HepG2 (cell line): Measurements from ENCODE around the gene EHD1. TPM values are rescaled to one million over a fixed set of nuclear protein-coding genes. Genes with fewer than 3 reads are reported as not detected.
A peak's percentile ranks its signal among the peaks of the same experiment; 100 is the strongest.

Source experiments
- AGO2 ChIP-seq: fragments of 200-400 bp; formaldehyde crosslinking; optimal IDR thresholded peaks from 2 replicates; pipeline ENCODE3; 2017; ENCODE audit warnings: mild to moderate bottlenecking, low read depth, low read length, moderate library complexity
- GATAD2A ChIP-seq: IDR thresholded peaks from 2 replicates; pipeline ENCODE4 v1.6.1; 2016
- IRF2 ChIP-seq: IDR thresholded peaks from 2 replicates; pipeline ENCODE4 v1.6.1; 2018; ENCODE audit warnings: missing genetic modification reagents, missing compliant biosample characterization
- MLX ChIP-seq: IDR thresholded peaks from 2 replicates; pipeline ENCODE4 v1.6.1; 2016
- NR2C2 ChIP-seq: sonication (generic); formaldehyde crosslinking; IDR thresholded peaks from 2 replicates; pipeline ENCODE4 v1.4.0; 2020; ENCODE audit warnings: missing genetic modification reagents, mild to moderate bottlenecking, moderate library complexity, borderline replicate concordance
- NR2F6 ChIP-seq, 2 experiments: IDR thresholded peaks; 2 replicates each; pipeline ENCODE4 v1.6.1; 2016; ENCODE audit warnings: antibody characterized with exemption in 1 of 2, mild to moderate bottlenecking in 1 of 2
- POGZ ChIP-seq: sonication (generic); formaldehyde crosslinking; IDR thresholded peaks from 2 replicates; pipeline ENCODE4 v1.4.0; 2020; ENCODE audit warnings: mild to moderate bottlenecking, missing genetic modification reagents
- PRDM10 ChIP-seq: sonication (generic); formaldehyde crosslinking; IDR thresholded peaks from 2 replicates; pipeline ENCODE4 v1.4.0; 2020; ENCODE audit warnings: low read depth, missing genetic modification reagents
- RBM39 ChIP-seq: fragments of 200-400 bp; formaldehyde crosslinking; IDR thresholded peaks from one replicate; pipeline ENCODE4 v1.6.1; 2018; ENCODE audit warnings: antibody characterized with exemption, mild to moderate bottlenecking, low read depth, low read length; ENCODE audit not compliant: poor library complexity, severe bottlenecking
- RXRA ChIP-seq: sonication (generic); formaldehyde crosslinking; IDR thresholded peaks from 2 replicates; pipeline ENCODE4 v1.5.1; 2020; ENCODE audit warnings: missing genetic modification reagents
- SMC3 ChIP-seq: IDR thresholded peaks from 2 replicates; pipeline ENCODE4 v1.6.1; 2011; ENCODE audit warnings: low read length, improper control_type of control experiment
- TARDBP ChIP-seq: sonication (generic); formaldehyde crosslinking; IDR thresholded peaks from 2 replicates; pipeline ENCODE4 v1.8.0; 2022; ENCODE audit warnings: mild to moderate bottlenecking, missing genetic modification reagents
- TOPORS ChIP-seq: sonication (generic); formaldehyde crosslinking; IDR thresholded peaks from 2 replicates; pipeline ENCODE4 v1.8.0; 2023; ENCODE audit warnings: mild to moderate bottlenecking, missing genetic modification reagents
- UBTF ChIP-seq: sonication (generic); formaldehyde crosslinking; IDR thresholded peaks from 2 replicates; pipeline ENCODE4 v1.4.0; 2020; ENCODE audit warnings: mild to moderate bottlenecking, missing genetic modification reagents
- ZNF20 ChIP-seq: sonication (generic); formaldehyde crosslinking; IDR thresholded peaks from 2 replicates; pipeline ENCODE4 v1.4.0; 2020; ENCODE audit warnings: mild to moderate bottlenecking, moderate library complexity, missing genetic modification reagents
- ZNF232 ChIP-seq: sonication (generic); formaldehyde crosslinking; IDR thresholded peaks from 2 replicates; pipeline ENCODE4 v1.4.0; 2020; ENCODE audit warnings: missing genetic modification reagents, borderline replicate concordance
- ZNF264 ChIP-seq: sonication (generic); formaldehyde crosslinking; IDR thresholded peaks from 2 replicates; pipeline ENCODE4 v1.4.0; 2020; ENCODE audit warnings: missing genetic modification reagents
- polyA plus RNA-seq, 8 experiments: library from polyadenylated mRNA; depleted of rRNA in 3 of 8; stranded (reverse) in 7 of 8; unstranded in 1 of 8; fragments of >200 nt; fragmentation: Illumina TruSeq in 4 of 8; extraction: Trizol in 4 of 8; gene quantifications; 2 replicates each; pipeline versions ENCODE4 v1.2.1 to v1.2.3, GENCODE V29; 2011 to 2016; ENCODE audit warnings: low read depth in 4 of 8, missing spikeins in 1 of 8, mixed read lengths in 1 of 8; ENCODE audit not compliant: insufficient read depth in 1 of 8
- total RNA-seq, 5 experiments: library from RNA; depleted of rRNA; stranded (reverse); fragments of >200 nt; fragmentation: Illumina TruSeq; extraction: Trizol; gene quantifications; 2 replicates each; pipeline ENCODE4 v1.2.3, GENCODE V29; 2016; ENCODE audit warnings: low read depth in 1 of 5
- TF ChIP-seq, protein P1 (sequence below): sonication (generic); formaldehyde crosslinking; IDR thresholded peaks from 2 replicates; pipeline ENCODE4 v1.5.0; 2020; ENCODE audit warnings: mild to moderate bottlenecking, missing genetic modification reagents
- TF ChIP-seq, protein P2 (sequence below): sonication (generic); formaldehyde crosslinking; IDR thresholded peaks from 2 replicates; pipeline ENCODE4 v1.4.0; 2020; ENCODE audit warnings: mild to moderate bottlenecking, missing genetic modification reagents

The EHD1 gene
- total and polyA plus RNA-seq, 2 of the 13 experiments (the other 11 are each of a cell fraction or from before 2014, with no cell fraction given): 23.6 to 26.6 TPM

DNA sequence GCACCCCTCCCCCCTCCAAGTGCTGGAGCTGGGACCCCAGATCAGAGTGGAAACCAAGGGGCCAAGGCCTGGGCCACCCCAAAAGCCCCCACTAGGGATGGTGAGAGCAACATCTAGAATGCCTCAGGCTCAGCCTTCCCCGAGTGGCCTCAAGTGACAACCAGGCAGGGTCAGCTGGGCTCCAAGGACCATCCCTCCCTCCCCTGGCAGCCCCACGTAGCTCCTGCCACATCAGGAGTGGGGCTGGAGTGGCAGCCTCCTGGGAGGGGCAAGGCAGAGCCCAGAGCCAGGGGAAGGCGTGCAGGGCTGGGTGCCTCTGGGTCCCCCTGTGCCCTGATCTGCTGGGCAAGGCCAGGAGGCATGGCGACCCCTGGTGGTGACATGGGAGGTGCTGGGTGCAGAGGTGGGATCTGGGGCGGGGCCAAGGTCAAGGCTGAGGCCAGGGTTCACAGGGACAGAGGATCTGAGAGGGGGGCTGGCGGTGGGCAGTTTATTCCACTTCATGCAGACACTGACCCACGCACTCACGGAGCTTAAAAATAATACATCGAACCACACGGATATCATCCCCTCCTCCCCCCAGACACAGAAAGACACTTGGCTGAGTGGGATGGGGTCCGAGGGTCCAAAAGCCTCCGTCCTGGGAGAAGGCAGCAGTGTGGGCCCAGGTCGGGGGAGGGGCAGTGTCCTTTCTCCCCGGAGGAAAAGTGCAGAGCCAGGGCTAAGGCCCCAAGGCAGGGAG, 15.8 kb upstream of the EHD1 start (continued):
- peak; percentile 57; the same call in 1 of the 2 replicates for TF ChIP-seq UBTF (CRISPR knock-in tag)
- TF ChIP-seq NR2F6 (IDR thresholded peaks at IDR 0.05): peak; percentile 98
- peak; percentile 100 for TF ChIP-seq NR2F6 (CRISPR knock-in tag; IDR thresholded peaks at IDR 0.05)
- 0 out of 2 replicates have a peak, but pooled peaks have one; percentile 14 for TF ChIP-seq ZNF232 (CRISPR knock-in tag)
- TF ChIP-seq POGZ (CRISPR knock-in tag): peak; percentile 70; the same call in 1 of the 2 replicates
- TF ChIP-seq TARDBP: peak; percentile 97
- TF ChIP-seq AGO2: peak; percentile 90
- TF ChIP-seq, protein P1, sequence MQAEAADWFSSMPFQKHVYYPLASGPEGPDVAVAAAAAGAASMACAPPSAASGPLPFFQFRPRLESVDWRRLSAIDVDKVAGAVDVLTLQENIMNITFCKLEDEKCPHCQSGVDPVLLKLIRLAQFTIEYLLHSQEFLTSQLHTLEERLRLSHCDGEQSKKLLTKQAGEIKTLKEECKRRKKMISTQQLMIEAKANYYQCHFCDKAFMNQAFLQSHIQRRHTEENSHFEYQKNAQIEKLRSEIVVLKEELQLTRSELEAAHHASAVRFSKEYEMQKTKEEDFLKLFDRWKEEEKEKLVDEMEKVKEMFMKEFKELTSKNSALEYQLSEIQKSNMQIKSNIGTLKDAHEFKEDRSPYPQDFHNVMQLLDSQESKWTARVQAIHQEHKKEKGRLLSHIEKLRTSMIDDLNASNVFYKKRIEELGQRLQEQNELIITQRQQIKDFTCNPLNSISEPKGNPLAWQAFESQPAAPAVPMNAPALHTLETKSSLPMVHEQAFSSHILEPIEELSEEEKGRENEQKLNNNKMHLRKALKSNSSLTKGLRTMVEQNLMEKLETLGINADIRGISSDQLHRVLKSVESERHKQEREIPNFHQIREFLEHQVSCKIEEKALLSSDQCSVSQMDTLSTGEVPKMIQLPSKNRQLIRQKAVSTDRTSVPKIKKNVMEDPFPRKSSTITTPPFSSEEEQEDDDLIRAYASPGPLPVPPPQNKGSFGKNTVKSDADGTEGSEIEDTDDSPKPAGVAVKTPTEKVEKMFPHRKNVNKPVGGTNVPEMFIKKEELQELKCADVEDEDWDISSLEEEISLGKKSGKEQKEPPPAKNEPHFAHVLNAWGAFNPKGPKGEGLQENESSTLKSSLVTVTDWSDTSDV (CRISPR knock-in tag): no peak
- TF ChIP-seq IRF2 (CRISPR knock-in tag): peak; percentile 94
- peak; percentile 93 for TF ChIP-seq GATAD2A (CRISPR knock-in tag)
- peak; percentile 65; the same call in 1 of the 2 replicates for TF ChIP-seq SMC3
- TF ChIP-seq, protein P2, sequence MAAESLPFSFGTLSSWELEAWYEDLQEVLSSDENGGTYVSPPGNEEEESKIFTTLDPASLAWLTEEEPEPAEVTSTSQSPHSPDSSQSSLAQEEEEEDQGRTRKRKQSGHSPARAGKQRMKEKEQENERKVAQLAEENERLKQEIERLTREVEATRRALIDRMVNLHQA (CRISPR knock-in tag): no peak
- TF ChIP-seq MLX (CRISPR knock-in tag): 0 out of 2 replicates have a peak, but pooled peaks have one; percentile 38
- peak; percentile 60 for TF ChIP-seq ZNF264 (CRISPR knock-in tag)
- TF ChIP-seq RBM39: peak; percentile 48
- peak; percentile 98 for TF ChIP-seq RXRA (CRISPR knock-in tag)
- TF ChIP-seq ZNF20 (CRISPR knock-in tag): no peak
- TF ChIP-seq TOPORS (CRISPR knock-in tag): peak; percentile 82
- TF ChIP-seq NR2C2 (CRISPR knock-in tag): peak; percentile 93
- peak; percentile 78; the same call in 1 of the 2 replicates for TF ChIP-seq PRDM10
